ENCODE data around the gene ZNF764. TPM values are rescaled to one million over a fixed set of nuclear protein-coding genes. Genes with fewer than 3 reads are reported as not detected.

Gene ZNF764
- total RNA-seq, 1 donor from 2014 or later, result 8.4 TPM

DNA sequence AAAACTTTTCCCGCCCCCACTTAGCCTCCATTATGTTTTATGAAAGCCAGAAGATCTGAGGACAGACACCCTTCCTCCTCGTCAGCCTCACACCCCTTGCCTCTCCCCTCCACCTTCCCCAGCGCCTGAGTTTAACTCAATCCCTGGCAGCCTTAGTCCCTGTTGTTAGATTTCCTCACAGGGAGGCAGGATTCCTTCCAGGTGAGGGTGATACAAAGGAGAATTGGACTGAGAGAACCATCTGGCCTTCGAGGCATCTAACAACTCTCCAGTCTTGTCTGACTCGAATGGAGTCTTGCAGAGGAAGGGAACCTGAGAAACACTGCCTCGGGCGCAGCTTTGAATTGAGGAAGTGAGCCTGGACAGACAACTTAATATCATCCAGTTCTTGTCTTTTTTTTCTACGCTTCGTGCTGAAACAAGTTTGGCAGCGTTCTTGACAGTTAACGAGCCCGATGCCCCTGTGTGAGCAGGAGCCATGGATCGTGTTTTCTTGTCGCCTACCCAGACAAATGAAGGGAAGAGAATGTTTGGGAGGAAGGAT lies 30.5 kb downstream of the ZNF764 start:
- Histone ChIP-seq H3K27ac (peak overlapping the region; percentile 98), H3K36me3 (peaks cover 32% of the 10 kb centered on the region), H3K27me3 (ENCODE audit: low read depth) (no peaks in the 10 kb centered on the region), H3K4me1 (peaks cover 23% of the 10 kb centered on the region), H3K9me3 (no peaks in the 10 kb centered on the region), H3K4me3 (peak overlapping the region; percentile 88)
- intact Hi-C loops (cut with DNase I), result no loop called here
- ATAC-seq (no peak), DNase-seq (peak; percentile 57)
- TF ChIP-seq, protein P1, sequence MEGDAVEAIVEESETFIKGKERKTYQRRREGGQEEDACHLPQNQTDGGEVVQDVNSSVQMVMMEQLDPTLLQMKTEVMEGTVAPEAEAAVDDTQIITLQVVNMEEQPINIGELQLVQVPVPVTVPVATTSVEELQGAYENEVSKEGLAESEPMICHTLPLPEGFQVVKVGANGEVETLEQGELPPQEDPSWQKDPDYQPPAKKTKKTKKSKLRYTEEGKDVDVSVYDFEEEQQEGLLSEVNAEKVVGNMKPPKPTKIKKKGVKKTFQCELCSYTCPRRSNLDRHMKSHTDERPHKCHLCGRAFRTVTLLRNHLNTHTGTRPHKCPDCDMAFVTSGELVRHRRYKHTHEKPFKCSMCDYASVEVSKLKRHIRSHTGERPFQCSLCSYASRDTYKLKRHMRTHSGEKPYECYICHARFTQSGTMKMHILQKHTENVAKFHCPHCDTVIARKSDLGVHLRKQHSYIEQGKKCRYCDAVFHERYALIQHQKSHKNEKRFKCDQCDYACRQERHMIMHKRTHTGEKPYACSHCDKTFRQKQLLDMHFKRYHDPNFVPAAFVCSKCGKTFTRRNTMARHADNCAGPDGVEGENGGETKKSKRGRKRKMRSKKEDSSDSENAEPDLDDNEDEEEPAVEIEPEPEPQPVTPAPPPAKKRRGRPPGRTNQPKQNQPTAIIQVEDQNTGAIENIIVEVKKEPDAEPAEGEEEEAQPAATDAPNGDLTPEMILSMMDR (IDR thresholded peaks at IDR 0.05), result no peak

DNA sequence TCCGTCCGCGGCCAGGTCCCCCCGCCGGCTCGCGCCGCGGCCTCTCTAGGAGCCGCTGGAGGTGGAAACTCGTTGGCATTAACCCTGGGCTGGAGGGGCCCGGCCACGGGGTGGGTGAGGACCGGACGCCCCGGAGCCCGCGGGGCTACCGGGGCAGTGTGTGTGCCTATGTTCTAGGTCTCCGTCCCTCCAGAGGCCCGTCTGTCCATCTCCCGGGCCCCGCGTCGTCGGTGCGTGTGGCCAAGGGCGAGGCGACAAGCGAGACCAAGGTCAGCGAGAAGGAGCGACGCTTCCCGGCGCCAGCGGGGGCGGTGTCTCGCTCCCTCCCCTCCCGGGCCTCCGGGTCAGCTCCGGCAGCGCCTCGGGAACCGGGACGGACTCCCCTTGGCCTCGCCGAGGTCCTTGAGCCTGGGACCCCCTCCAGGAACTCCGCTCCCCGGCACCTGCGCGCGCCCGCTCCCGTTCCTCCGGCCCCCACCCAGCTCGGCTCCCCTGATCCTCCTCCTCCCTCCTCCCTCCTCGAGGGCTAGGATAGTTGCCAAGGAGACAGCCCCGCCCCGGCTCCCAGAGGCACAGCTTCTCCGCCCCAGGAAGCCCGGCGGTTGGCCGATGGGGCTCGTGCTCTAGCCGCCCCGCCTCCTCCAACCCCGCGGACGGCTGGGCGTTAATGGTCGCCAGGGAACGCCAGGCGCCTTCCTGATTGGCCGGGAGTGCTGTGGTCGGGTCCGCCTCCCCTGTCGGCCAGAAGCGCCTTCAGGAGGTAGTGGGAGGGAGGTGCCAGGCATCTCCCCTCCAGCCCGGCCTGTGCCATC lies 31.1 kb downstream of the ZNF764 start:
- H3K27me3 ChIP-seq (ENCODE audit: low read depth), result no peaks in the 10 kb centered on the region
- peak overlapping the region; percentile 98 for H3K27ac ChIP-seq
- peaks cover 26% of the 10 kb centered on the region for H3K36me3 ChIP-seq
- no peaks in the 10 kb centered on the region for H3K9me3 ChIP-seq
- TF ChIP-seq, protein P1 (IDR thresholded peaks at IDR 0.05), result peak; percentile 26
- ATAC-seq (peak; percentile 96), DNase-seq (peak; percentile 99)
- peak overlapping the region; percentile 88 for H3K4me3 ChIP-seq
- intact Hi-C loops (cut with DNase I), result no loop called here
- peaks cover 23% of the 10 kb centered on the region for H3K4me1 ChIP-seq

DNA sequence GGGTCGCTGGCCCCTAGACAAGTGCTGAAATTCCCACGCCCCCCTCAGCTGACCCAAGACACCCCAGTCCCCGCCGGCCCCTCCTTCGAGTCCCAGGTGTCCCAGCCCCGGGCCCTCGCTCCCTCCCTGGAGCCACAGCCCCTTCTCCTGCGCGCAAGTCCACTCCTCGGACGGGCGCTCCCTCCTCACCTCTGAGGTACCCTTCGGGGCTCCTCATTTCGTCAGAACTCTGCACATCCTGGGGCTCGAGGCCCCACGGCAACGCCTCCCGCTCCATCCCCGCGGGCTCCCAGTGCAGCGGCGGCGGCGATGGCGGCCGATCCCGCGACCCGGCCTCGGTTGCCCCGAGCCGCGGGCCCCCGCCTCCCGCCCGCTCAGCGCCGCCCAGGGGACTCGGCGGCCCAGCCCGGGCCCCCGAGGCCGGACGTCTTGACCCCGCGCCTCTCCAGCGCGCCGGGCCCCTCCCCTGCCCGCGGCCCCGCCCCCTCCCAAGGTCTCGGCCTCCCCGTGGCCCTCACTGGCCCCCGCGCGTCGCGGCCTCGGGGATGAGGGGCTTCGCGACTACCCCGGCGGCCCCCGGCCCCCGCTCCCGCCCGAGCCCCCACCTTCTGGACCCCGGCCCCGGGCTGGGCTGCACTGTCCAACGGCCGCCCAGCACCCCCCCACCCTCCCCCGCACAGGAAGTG lies 31.9 kb downstream of the ZNF764 start, which contains the start of gene ZNF768:
ZNF768 (minus strand) TSS at position 430 of the 686 bp plus-strand sequence; CDS start at position 277, 153 bp downstream.
- intact Hi-C loops (cut with DNase I), result no loop called here
- peak; percentile 57 to 65 for ATAC-seq
- no peaks in the 10 kb centered on the region for H3K9me3 ChIP-seq

DNA sequence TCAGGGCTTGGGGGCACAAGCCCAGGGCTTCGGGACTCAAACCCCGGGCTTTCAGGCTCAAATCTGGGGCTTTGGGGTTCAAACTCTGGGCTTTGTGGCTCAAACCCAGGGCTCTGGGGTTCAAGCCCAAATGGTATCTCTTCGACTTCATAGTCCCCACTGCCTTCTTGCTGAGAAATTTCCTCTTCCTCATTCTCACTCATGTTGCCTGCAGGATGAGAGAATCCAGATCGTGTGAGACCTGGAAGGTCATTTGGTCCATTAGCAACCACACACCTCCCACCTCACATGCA lies 32.4 kb downstream of the ZNF764 start:
- Histone ChIP-seq H3K4me3 (peak overlapping the region; percentile 88), H3K9me3 (no peaks in the 10 kb centered on the region), H3K27ac (peak overlapping the region; percentile 98), H3K36me3 (peaks cover 15% of the 10 kb centered on the region), H3K4me1 (peaks cover 23% of the 10 kb centered on the region), H3K27me3 (ENCODE audit: low read depth) (no peaks in the 10 kb centered on the region)
- TF ChIP-seq, protein P1 (IDR thresholded peaks at IDR 0.05), result no peak
- intact Hi-C loops (cut with DNase I), result no loop called here
- DNase-seq (no peak), ATAC-seq (no peak)

More for the DNA sequence above, 31.9 kb downstream of the ZNF764 start, which contains the start of gene ZNF768:
- peak; percentile 64 for DNase-seq
- H3K27ac ChIP-seq, result peak within 1 kb of the TSS; percentile 98
- peaks cover 18% of the 10 kb centered on the region for H3K36me3 ChIP-seq
- H3K4me1 ChIP-seq, result peaks cover 23% of the 10 kb centered on the region
- TF ChIP-seq, protein P1 (IDR thresholded peaks at IDR 0.05), result no peak
- peak within 1 kb of the TSS; percentile 88 for H3K4me3 ChIP-seq
- no peaks in the 10 kb centered on the region for H3K27me3 ChIP-seq (ENCODE audit: low read depth)

DNA sequence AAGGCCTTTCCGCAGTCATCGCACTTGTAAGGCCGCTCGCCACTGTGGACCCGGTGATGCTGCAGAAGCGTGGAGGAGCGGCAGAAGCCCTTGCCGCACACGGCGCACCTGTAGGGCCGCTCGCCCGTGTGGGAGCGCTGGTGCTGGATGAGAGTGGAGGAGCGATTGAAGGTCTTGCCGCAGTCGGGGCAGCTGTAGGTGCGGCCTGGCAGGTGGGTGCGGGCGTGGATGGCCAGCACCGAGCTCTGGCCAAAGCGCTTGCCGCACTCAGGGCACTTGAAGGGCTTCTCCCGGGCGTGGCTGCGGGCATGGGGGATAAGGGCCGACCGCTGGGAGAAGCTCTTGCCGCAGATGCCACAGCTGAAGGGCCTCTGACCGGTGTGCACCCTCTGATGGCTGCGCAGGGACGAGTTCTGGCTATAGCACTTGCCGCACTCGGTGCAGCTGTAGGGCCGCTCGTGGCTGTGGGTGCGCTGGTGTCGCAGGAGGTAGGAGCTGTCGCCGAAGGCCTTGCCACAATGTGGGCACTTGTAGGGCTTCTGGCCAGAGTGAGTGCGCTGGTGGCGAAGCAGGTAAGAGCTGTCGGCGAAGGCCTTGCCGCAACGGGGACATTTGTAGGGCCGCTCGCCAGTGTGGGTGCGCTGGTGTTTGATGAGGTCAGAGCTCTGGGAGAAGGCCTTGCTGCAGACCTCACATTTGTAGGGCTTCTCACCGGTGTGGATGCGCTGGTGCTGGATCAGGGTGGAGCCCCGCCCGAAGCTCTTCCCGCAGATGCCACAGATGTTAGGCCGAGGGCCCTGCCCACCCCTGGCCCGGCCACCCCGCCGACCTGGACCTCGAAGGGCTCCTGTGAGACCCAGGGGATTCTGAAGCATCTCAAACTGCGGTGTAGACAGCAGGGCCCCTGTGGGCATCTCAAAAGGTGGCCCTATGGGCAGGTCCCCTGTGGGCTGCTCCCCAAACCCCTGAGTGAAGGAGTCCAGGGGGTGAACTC lies 33.3 kb downstream of the ZNF764 start:
- no peak for ATAC-seq
- intact Hi-C loops (cut with DNase I), result no loop called here
- TF ChIP-seq, protein P1 (IDR thresholded peaks at IDR 0.05), result no peak
- Histone ChIP-seq H3K27ac (no peak overlapping the region), H3K4me3 (no peak overlapping the region), H3K4me1 (peaks cover 23% of the 10 kb centered on the region), H3K27me3 (ENCODE audit: low read depth) (no peaks in the 10 kb centered on the region), H3K9me3 (no peaks in the 10 kb centered on the region), H3K36me3 (peaks cover 11% of the 10 kb centered on the region)
- DNase-seq, result no peak
